Measurements from ENCODE around the gene TM2D1.

- no peak for TF ChIP-seq MAX (IDR thresholded peaks at IDR 0.05; ENCODE audit: low read depth, low read length)
- TF ChIP-seq, protein P1, sequence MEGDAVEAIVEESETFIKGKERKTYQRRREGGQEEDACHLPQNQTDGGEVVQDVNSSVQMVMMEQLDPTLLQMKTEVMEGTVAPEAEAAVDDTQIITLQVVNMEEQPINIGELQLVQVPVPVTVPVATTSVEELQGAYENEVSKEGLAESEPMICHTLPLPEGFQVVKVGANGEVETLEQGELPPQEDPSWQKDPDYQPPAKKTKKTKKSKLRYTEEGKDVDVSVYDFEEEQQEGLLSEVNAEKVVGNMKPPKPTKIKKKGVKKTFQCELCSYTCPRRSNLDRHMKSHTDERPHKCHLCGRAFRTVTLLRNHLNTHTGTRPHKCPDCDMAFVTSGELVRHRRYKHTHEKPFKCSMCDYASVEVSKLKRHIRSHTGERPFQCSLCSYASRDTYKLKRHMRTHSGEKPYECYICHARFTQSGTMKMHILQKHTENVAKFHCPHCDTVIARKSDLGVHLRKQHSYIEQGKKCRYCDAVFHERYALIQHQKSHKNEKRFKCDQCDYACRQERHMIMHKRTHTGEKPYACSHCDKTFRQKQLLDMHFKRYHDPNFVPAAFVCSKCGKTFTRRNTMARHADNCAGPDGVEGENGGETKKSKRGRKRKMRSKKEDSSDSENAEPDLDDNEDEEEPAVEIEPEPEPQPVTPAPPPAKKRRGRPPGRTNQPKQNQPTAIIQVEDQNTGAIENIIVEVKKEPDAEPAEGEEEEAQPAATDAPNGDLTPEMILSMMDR (IDR thresholded peaks at IDR 0.05; ENCODE audit: low read depth, low read length) = no peak
Measured at GRCh38 chr1:61699911-61700851, 24.8 kb downstream of the TM2D1 start.
